Parathyroid adenoma (tissue), 2 donors: Measurements from ENCODE around the gene TLE3.

Experiments
- H2AFZ ChIP-seq: fragments of 300-600 bp; sonication (generic); one replicate; pipeline ENCODE4 v1.7.0; 2017; ENCODE audit warnings: antibody characterized with exemption, mild to moderate bottlenecking
- H3K27ac ChIP-seq: fragments of 300-600 bp; sonication (generic); one replicate; pipeline ENCODE4 v1.7.0; 2017
- H3K27me3 ChIP-seq: fragments of 300-600 bp; sonication (generic); one replicate; pipeline ENCODE4 v1.7.0; 2017; ENCODE audit warnings: low read length; ENCODE audit not compliant: control insufficient read depth, insufficient read depth
- H3K36me3 ChIP-seq: fragments of 300-600 bp; sonication (generic); one replicate; pipeline ENCODE4 v1.7.0; 2017; ENCODE audit warnings: low read length; ENCODE audit not compliant: control insufficient read depth, insufficient read depth
- H3K4me1 ChIP-seq: fragments of 300-600 bp; sonication (generic); one replicate; pipeline ENCODE4 v1.7.0; 2017; ENCODE audit warnings: control low read depth
- H3K4me2 ChIP-seq: fragments of 300-600 bp; sonication (generic); one replicate; pipeline ENCODE4 v1.7.0; 2017; ENCODE audit warnings: low read length
- H3K4me3 ChIP-seq: fragments of 300-600 bp; sonication (generic); one replicate; pipeline ENCODE4 v1.7.0; 2017; ENCODE audit warnings: low read depth, low read length
- H3K79me2 ChIP-seq: fragments of 300-600 bp; sonication (generic); one replicate; pipeline ENCODE4 v1.7.0; 2017; ENCODE audit warnings: control low read depth
- H3K9ac ChIP-seq: fragments of 300-600 bp; sonication (generic); one replicate; pipeline ENCODE4 v1.7.0; 2017; ENCODE audit warnings: mild to moderate bottlenecking
- H3K9me3 ChIP-seq: fragments of 300-600 bp; sonication (generic); one replicate; pipeline ENCODE4 v1.7.0; 2017; ENCODE audit warnings: low read length; ENCODE audit not compliant: control insufficient read depth
- TF ChIP-seq, protein P1 (sequence below): fragments of 300-600 bp; sonication (generic); IDR thresholded peaks from one replicate; pipeline ENCODE4 v1.7.0; 2017; ENCODE audit warnings: antibody characterized with exemption, mild to moderate bottlenecking
- donor health status: primary hyperparathyroidism.

The TLE3 gene

DNA sequence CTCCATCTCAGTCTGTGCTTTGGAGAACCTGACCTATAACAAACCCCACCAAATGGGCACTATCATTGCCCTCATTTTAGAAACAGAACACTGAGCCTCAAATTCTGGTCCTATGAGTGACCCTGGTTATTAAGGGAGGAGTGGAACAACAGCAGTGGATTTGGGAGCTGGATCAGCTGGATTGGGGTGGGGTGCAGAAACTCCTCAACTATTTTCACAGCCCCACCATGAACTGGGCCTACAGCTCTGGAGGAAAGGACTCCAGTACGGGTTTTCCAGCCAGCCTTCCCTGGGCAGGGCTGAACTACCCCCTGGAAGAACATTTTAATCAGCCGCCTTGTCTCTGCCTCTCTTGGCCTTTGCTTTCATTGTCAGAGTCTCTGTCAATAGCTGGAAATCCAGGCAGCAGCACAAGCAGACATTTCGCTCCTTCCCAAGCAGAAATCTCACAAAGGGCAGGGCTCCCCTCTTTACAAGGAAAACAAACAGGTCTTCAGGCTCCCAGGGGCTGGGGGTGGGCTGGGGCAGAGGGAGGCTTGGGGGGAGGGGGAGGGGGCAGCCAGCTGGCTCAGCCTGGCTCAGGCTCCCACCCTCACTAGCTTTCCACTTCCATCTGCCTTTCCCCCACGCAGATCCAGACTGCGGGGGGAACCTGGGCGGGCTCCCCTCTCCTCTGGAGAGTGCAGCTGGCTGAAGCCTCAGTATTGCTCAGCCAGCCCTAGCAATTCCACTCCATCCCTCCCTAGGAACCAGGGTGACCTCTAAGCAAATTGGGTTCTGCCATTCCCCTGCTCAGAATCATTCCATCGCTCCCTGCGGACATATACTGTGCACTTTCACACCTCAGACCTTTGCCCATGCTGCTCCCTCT lies 13.7 kb upstream of the TLE3 start:
- TF ChIP-seq, protein P1, sequence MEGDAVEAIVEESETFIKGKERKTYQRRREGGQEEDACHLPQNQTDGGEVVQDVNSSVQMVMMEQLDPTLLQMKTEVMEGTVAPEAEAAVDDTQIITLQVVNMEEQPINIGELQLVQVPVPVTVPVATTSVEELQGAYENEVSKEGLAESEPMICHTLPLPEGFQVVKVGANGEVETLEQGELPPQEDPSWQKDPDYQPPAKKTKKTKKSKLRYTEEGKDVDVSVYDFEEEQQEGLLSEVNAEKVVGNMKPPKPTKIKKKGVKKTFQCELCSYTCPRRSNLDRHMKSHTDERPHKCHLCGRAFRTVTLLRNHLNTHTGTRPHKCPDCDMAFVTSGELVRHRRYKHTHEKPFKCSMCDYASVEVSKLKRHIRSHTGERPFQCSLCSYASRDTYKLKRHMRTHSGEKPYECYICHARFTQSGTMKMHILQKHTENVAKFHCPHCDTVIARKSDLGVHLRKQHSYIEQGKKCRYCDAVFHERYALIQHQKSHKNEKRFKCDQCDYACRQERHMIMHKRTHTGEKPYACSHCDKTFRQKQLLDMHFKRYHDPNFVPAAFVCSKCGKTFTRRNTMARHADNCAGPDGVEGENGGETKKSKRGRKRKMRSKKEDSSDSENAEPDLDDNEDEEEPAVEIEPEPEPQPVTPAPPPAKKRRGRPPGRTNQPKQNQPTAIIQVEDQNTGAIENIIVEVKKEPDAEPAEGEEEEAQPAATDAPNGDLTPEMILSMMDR, result no peak
- Histone ChIP-seq H3K4me3 (no peak overlapping the region), H3K9ac (no peak overlapping the region)

DNA sequence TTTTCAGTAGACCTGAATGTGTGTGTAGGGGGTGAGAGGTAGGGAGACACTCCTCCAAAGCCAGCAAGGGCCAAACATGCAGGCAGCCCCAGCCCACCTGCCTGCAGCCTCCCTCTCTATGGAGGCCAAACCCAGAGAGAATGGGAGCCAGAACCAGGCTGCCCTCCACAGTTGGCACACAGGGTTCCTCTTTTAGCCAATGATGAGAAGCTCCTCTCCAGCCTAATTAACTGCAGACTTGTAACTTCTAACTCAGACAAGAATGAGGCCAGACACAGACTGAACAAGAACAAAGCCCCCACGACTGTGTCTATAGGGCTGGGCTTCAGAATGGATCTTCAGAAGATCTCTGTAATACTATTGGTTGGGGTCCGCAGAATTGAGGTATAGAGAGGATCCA lies 12.3 kb upstream of the TLE3 start:
- Histone ChIP-seq H3K27ac (no peak overlapping the region), H3K4me3 (no peak overlapping the region), H3K79me2 (no peaks in the 10 kb centered on the region), H3K4me2 (no peak overlapping the region), H3K27me3 (no peaks in the 10 kb centered on the region), H3K9me3 (no peaks in the 10 kb centered on the region), H3K36me3 (no peaks in the 10 kb centered on the region), H3K9ac (no peak overlapping the region), H3K4me1 (peaks cover 4% of the 10 kb centered on the region), H2AFZ (no peak overlapping the region)
- TF ChIP-seq, protein P1, result no peak

More for the DNA sequence above, 13.7 kb upstream of the TLE3 start:
- H3K27me3 ChIP-seq, result no peaks in the 10 kb centered on the region
- no peaks in the 10 kb centered on the region for H3K36me3 ChIP-seq
- H2AFZ ChIP-seq, result no peak overlapping the region
- no peaks in the 10 kb centered on the region for H3K79me2 ChIP-seq
- H3K9me3 ChIP-seq, result no peaks in the 10 kb centered on the region
- peak overlapping the region; percentile 41 for H3K4me2 ChIP-seq
- H3K4me1 ChIP-seq, result peaks cover 4% of the 10 kb centered on the region
- peak overlapping the region; percentile 49 for H3K27ac ChIP-seq

DNA sequence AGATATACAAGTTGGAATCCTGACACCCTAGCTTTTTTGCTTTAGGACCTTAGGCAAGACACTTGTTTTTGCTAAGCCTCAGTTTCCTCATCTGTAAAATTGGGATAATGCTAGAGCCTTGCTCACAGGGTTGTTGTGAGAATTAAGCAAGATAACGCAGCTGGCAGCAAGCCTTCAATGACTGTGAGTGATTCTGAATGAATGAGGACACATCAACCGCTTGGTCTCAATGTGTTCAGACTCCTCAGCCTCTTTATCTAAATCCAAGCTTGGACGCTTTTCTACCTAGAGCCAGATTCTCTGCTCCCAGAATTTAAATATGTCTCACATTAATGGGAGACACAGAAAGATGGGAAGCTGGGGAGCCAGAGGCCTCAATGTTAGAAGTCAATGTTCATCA lies 11.8 kb upstream of the TLE3 start:
- no peak overlapping the region for H2AFZ ChIP-seq
- no peaks in the 10 kb centered on the region for H3K79me2 ChIP-seq
- TF ChIP-seq, protein P1, result no peak
- peaks cover 4% of the 10 kb centered on the region for H3K4me1 ChIP-seq
- no peaks in the 10 kb centered on the region for H3K9me3 ChIP-seq
- no peak overlapping the region for H3K4me2 ChIP-seq
- H3K9ac ChIP-seq, result no peak overlapping the region
- H3K36me3 ChIP-seq, result no peaks in the 10 kb centered on the region
- no peaks in the 10 kb centered on the region for H3K27me3 ChIP-seq
- no peak overlapping the region for H3K4me3 ChIP-seq
- H3K27ac ChIP-seq, result no peak overlapping the region

DNA sequence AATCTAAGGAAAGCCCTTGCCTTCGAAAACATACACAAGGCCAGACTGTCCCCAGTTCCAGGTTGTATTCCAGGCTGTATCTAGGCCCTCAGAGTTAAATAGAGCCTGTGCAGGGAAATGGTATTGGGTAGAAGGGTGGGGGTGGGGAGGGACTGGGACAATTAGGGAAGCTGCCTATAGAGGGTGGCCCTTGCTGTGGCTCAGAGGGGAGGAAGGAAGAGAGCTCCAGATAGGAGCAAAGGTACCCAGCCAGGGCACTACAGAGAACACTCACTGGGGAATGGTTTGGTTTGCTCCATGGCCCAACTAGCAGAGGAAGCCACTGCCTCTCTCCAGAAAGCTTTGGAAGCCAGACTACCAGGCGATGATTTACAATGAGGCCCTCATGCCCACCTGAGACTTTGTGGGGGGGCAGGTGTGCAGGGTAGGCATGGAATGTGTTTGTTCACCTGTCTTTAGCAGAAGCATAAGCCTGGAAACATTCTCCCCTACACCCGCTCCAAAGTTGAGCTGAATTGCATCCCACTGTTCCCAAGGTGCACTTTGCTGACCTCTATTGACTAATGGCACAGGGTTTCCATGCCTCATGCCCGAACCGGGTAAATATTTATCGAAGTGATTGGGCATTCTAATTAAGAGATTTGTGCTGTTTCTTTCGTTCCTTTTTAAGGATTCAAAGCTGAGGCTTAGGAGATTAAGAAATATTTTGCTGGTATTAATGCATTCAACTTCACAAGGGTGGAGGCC lies 6.3 kb upstream of the TLE3 start:
- Histone ChIP-seq H3K9ac (no peak overlapping the region), H3K27me3 (no peaks in the 10 kb centered on the region), H3K27ac (no peak overlapping the region), H3K79me2 (no peaks in the 10 kb centered on the region), H3K4me1 (peaks cover 3% of the 10 kb centered on the region), H3K4me2 (no peak overlapping the region), H3K9me3 (no peaks in the 10 kb centered on the region), H2AFZ (no peak overlapping the region), H3K36me3 (no peaks in the 10 kb centered on the region), H3K4me3 (no peak overlapping the region)
- TF ChIP-seq, protein P1, result no peak
